ENCODE measurements around the gene SPATA2. TPM values are rescaled to one million over a fixed set of nuclear protein-coding genes. Genes with fewer than 3 reads are reported as not detected.

Gene SPATA2
- total RNA-seq, 1 donor from 2014 or later, result 10.3 TPM

DNA sequence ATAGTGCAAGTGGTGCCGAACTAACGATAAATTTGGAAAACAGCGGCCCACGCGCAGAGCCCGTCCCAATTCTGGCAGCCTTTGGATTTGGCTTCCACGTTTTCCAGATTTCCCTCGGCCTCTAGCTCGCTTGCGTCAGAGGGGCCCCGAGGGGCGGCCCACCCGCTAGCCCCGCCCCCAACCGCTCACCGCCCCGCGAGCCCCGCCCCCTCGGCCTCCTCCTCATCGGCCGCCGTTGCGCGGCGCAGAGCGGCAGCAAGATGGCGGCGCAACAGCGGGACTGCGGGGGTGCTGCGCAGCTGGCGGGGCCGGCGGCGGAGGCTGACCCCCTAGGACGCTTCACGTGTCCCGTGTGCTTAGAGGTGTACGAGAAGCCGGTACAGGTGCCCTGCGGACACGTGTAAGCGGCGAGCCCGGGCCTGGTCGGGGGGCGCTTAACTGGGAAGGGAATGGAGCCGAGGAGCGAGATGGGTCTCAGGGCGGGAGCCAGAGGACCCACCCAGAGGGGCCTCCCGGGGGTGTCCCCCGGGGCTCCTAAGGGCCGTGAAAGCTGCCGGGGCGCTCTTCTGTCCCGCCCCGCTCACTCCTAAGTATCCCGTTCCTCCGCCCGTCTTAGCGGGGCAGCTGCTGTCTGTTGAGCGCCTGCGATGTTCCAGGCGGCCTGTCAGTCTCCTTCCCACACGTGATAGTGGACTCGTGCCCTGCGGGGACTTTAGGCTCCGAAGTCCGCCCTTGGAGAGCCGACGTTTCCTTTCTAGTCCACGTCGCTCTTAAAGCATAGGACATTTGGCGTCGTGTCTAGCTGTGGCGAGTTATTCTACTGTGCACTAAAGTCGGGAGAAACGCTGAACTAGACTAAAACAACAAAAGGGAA, 21.1 kb upstream of the SPATA2 start, which contains the start of gene RNF114:
RNF114 (plus strand) TSS at position 245 of the 874 bp plus-strand sequence; CDS start at position 261, 16 bp downstream.
- Mint-ChIP-seq H3K27me3 (ENCODE audit: low read depth) (no peaks in the 10 kb centered on the region), H3K4me1 (peaks cover 47% of the 10 kb centered on the region), H3K36me3 (ENCODE audit: low read depth) (peaks cover 3% of the 10 kb centered on the region), H3K27ac (ENCODE audit: unreplicated experiment) (peak within 1 kb of the TSS; percentile 79), H3K4me3 (peak within 1 kb of the TSS; percentile 98), H3K9me3 (no peaks in the 10 kb centered on the region)
- TF ChIP-seq, protein P1, sequence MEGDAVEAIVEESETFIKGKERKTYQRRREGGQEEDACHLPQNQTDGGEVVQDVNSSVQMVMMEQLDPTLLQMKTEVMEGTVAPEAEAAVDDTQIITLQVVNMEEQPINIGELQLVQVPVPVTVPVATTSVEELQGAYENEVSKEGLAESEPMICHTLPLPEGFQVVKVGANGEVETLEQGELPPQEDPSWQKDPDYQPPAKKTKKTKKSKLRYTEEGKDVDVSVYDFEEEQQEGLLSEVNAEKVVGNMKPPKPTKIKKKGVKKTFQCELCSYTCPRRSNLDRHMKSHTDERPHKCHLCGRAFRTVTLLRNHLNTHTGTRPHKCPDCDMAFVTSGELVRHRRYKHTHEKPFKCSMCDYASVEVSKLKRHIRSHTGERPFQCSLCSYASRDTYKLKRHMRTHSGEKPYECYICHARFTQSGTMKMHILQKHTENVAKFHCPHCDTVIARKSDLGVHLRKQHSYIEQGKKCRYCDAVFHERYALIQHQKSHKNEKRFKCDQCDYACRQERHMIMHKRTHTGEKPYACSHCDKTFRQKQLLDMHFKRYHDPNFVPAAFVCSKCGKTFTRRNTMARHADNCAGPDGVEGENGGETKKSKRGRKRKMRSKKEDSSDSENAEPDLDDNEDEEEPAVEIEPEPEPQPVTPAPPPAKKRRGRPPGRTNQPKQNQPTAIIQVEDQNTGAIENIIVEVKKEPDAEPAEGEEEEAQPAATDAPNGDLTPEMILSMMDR (conservative IDR thresholded peaks at IDR 0.05), result no peak
- peak; percentile 88 for DNase-seq (ENCODE audit: low read depth, low spot score)

GRCh38 chr20:49935746-49936152, 20.4 kb upstream of the SPATA2 start:
- H3K27ac Mint-ChIP-seq (ENCODE audit: unreplicated experiment), result no peak overlapping the region
- DNase-seq (ENCODE audit: low read depth, low spot score), result no peak
- H3K36me3 Mint-ChIP-seq (ENCODE audit: low read depth), result no peaks in the 10 kb centered on the region
- H3K4me3 Mint-ChIP-seq, result peak overlapping the region; percentile 76
- no peaks in the 10 kb centered on the region for H3K27me3 Mint-ChIP-seq (ENCODE audit: low read depth)
- H3K4me1 Mint-ChIP-seq, result peaks cover 41% of the 10 kb centered on the region
- TF ChIP-seq, protein P1 (conservative IDR thresholded peaks at IDR 0.05), result no peak
- H3K9me3 Mint-ChIP-seq, result no peaks in the 10 kb centered on the region

DNA sequence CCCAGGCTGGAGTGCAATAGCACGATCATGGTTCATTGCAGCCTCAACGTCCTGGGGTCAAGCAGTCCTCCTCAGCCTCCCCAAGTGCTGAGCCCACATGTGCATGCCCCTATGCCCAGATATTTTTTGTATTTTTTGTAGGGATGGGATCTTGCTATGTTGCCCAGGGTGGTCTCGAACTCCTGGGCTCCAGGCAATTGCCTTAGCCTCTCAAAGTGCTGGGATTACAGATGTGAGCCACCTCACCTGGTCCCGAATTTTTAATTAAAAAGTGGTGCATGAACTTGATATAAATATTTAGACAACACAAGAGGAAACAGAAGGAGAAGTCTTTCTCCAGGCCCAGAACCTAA, 13.8 kb upstream of the SPATA2 start:
- Mint-ChIP-seq H3K36me3 (ENCODE audit: low read depth) (no peaks in the 10 kb centered on the region), H3K27ac (ENCODE audit: unreplicated experiment) (no peak overlapping the region), H3K4me3 (no peak overlapping the region), H3K27me3 (ENCODE audit: low read depth) (no peaks in the 10 kb centered on the region), H3K9me3 (peaks cover 2% of the 10 kb centered on the region), H3K4me1 (peaks cover 12% of the 10 kb centered on the region)
- no peak for DNase-seq (ENCODE audit: low read depth, low spot score)
- TF ChIP-seq, protein P1 (conservative IDR thresholded peaks at IDR 0.05), result no peak

GRCh38 chr20:49928411-49929141, 13.2 kb upstream of the SPATA2 start:
- TF ChIP-seq, protein P1 (conservative IDR thresholded peaks at IDR 0.05), result peak; percentile 95
- no peaks in the 10 kb centered on the region for H3K36me3 Mint-ChIP-seq (ENCODE audit: low read depth)
- H3K27ac Mint-ChIP-seq (ENCODE audit: unreplicated experiment), result peak overlapping the region; percentile 94
- peaks cover 8% of the 10 kb centered on the region for H3K4me1 Mint-ChIP-seq
- peak overlapping the region; percentile 76 for H3K4me3 Mint-ChIP-seq
- H3K9me3 Mint-ChIP-seq, result peaks cover 2% of the 10 kb centered on the region
- H3K27me3 Mint-ChIP-seq (ENCODE audit: low read depth), result no peaks in the 10 kb centered on the region
- peak; percentile 83 for DNase-seq (ENCODE audit: low read depth, low spot score)

DNA sequence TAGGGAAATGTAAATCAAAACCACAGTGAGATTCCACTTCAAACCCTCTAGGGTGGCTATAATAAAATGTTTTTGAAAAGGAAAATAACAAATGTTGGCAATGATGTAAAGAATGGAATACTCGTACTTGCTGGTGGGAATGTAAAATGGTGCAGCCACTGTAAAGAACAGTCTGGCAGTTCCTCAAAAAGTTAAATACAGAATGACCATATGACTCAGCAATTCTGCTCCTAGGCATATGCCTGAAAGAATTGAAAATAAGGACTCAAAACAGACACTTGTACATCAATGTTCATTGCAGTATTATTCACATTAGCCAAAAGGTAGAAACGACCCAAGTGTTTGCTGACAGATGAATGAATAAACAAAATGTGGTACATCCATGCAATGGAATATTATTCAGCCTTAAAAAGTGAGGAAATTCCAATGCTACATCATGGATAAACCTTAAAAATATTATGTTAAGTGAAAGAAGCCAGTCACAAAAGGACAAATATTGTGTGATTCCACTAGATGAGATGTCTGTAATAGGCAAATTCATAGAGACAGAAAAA, 10.6 kb upstream of the SPATA2 start:
- H3K36me3 Mint-ChIP-seq (ENCODE audit: low read depth), result no peaks in the 10 kb centered on the region
- no peak overlapping the region for H3K27ac Mint-ChIP-seq (ENCODE audit: unreplicated experiment)
- TF ChIP-seq, protein P1 (conservative IDR thresholded peaks at IDR 0.05), result no peak

More for the DNA sequence above, 10.6 kb upstream of the SPATA2 start:
- Mint-ChIP-seq H3K4me1 (peaks cover 8% of the 10 kb centered on the region), H3K4me3 (no peak overlapping the region), H3K9me3 (peaks cover 2% of the 10 kb centered on the region), H3K27me3 (ENCODE audit: low read depth) (no peaks in the 10 kb centered on the region)
- DNase-seq (ENCODE audit: low read depth, low spot score), result no peak
